DOHH2 (cell line): ENCODE measurements around the gene P2RX3.

ENCODE experiments used
- H3F3A ChIP-seq: fragments of 200-600 bp; sonication (generic), shearing (Covaris generic); 2 replicates; pipeline ENCODE4 v1.6.0; 2016; ENCODE audit warnings: antibody characterized with exemption, mild to moderate bottlenecking; ENCODE audit not compliant: control insufficient read depth, insufficient read depth
- H3K27ac ChIP-seq: fragments of 200-600 bp; sonication (generic); 2 replicates; pipeline ENCODE4 v1.5.1; 2014; ENCODE audit warnings: low read depth, mild to moderate bottlenecking, low read length, moderate library complexity
- H3K27me3 ChIP-seq: fragments of 200-600 bp; sonication (generic); 2 replicates; pipeline ENCODE4 v1.6.1; 2014; ENCODE audit warnings: mild to moderate bottlenecking, low read length, mixed read lengths; ENCODE audit not compliant: control insufficient read depth
- H3K36me3 ChIP-seq: fragments of 200-600 bp; sonication (generic); 2 replicates; pipeline ENCODE4 v1.6.1; 2014; ENCODE audit warnings: mild to moderate bottlenecking, low read length, moderate library complexity, mixed read lengths; ENCODE audit not compliant: control insufficient read depth
- H3K4me1 ChIP-seq: fragments of 200-600 bp; sonication (generic); 2 replicates; pipeline ENCODE4 v1.6.1; 2014; ENCODE audit warnings: mild to moderate bottlenecking, low read length, mixed read lengths; ENCODE audit not compliant: control insufficient read depth
- H3K4me2 ChIP-seq: fragments of 200-600 bp; sonication (generic); 2 replicates; pipeline ENCODE4 v1.6.0; 2014; ENCODE audit warnings: mild to moderate bottlenecking, low read length, moderate library complexity
- H3K4me3 ChIP-seq: fragments of 200-600 bp; sonication (generic); 2 replicates; pipeline ENCODE4 v1.5.1; 2014; ENCODE audit warnings: mild to moderate bottlenecking, low read length, mixed read lengths
- H3K79me2 ChIP-seq: fragments of 200-600 bp; sonication (generic); 2 replicates; pipeline ENCODE4 v1.6.1; 2014; ENCODE audit warnings: mild to moderate bottlenecking, low read length, mixed read lengths; ENCODE audit not compliant: control insufficient read depth
- H3K9me2 ChIP-seq: fragments of 200-600 bp; sonication (generic); replicated peaks from 2 replicates; pipeline ENCODE4 v1.6.1; 2014; ENCODE audit warnings: mild to moderate bottlenecking, low read length, mixed read lengths; ENCODE audit not compliant: control insufficient read depth
- H3K9me3 ChIP-seq: fragments of 200-600 bp; sonication (generic); 2 replicates; pipeline ENCODE4 v1.6.1; 2014; ENCODE audit warnings: antibody characterized with exemption, low read length, mixed read lengths; ENCODE audit not compliant: control insufficient read depth, insufficient read depth
- H4K20me1 ChIP-seq: fragments of 200-600 bp; sonication (generic); 2 replicates; pipeline ENCODE4 v1.6.0; 2014; ENCODE audit warnings: low read depth, mild to moderate bottlenecking, antibody characterized with exemption, low read length, moderate library complexity; ENCODE audit not compliant: control insufficient read depth, insufficient read depth
- CTCF ChIP-seq: fragments of 200-600 bp; sonication (generic); IDR thresholded peaks from one replicate; pipeline ENCODE4 v1.5.1; 2014; ENCODE audit warnings: antibody characterized with exemption, mild to moderate bottlenecking, low read depth, low read length; ENCODE audit not compliant: poor library complexity, severe bottlenecking
- EZH2phosphoT487 ChIP-seq: fragments of 200-600 bp; sonication (generic); IDR thresholded peaks from 2 replicates; pipeline ENCODE4 v1.6.1; 2017; ENCODE audit warnings: borderline replicate concordance, mild to moderate bottlenecking, antibody characterized with exemption, low read length, moderate library complexity, mixed read lengths

The P2RX3 gene

GRCh38 chr11:57416436-57416835, 78.3 kb downstream of the P2RX3 start:
- H3K27me3 ChIP-seq = no peaks in the 10 kb centered on the region
- H4K20me1 ChIP-seq = peaks cover 7% of the 10 kb centered on the region; the same call in 1 of the 2 replicates
- TF ChIP-seq CTCF = no peak
- no peak for TF ChIP-seq EZH2phosphoT487
- H3K79me2 ChIP-seq = peaks cover 55% of the 10 kb centered on the region
- H3K4me2 ChIP-seq = no peak overlapping the region
- no peak overlapping the region for H3K27ac ChIP-seq
- H3K4me1 ChIP-seq = peaks cover 10% of the 10 kb centered on the region
- 0 out of 2 replicates have a peak, but pooled peaks cover 5% of the 10 kb centered on the region for H3F3A ChIP-seq
- H3K36me3 ChIP-seq = peaks cover 97% of the 10 kb centered on the region
- H3K9me3 ChIP-seq = no peaks in the 10 kb centered on the region
- H3K9me2 ChIP-seq = no peaks in the 10 kb centered on the region
- no peak overlapping the region for H3K4me3 ChIP-seq

GRCh38 chr11:57417056-57417455, 78.9 kb downstream of the P2RX3 start:
- Histone ChIP-seq H4K20me1 (peaks cover 7% of the 10 kb centered on the region; the same call in 1 of the 2 replicates), H3K36me3 (peaks cover 99% of the 10 kb centered on the region), H3K27ac (no peak overlapping the region), H3F3A (0 out of 2 replicates have a peak, but pooled peaks cover 3% of the 10 kb centered on the region), H3K27me3 (no peaks in the 10 kb centered on the region), H3K9me2 (no peaks in the 10 kb centered on the region), H3K4me3 (no peak overlapping the region), H3K4me1 (peaks cover 16% of the 10 kb centered on the region), H3K79me2 (peaks cover 61% of the 10 kb centered on the region), H3K4me2 (no peak overlapping the region), H3K9me3 (no peaks in the 10 kb centered on the region)
- TF ChIP-seq CTCF = no peak
- TF ChIP-seq EZH2phosphoT487 = no peak

- Histone ChIP-seq H3K79me2 (peaks cover 68% of the 10 kb centered on the region), H3K36me3 (peaks cover 99% of the 10 kb centered on the region), H3K4me2 (no peak overlapping the region), H4K20me1 (peaks cover 7% of the 10 kb centered on the region; the same call in 1 of the 2 replicates), H3K27me3 (no peaks in the 10 kb centered on the region), H3K27ac (no peak overlapping the region), H3K4me3 (no peak overlapping the region), H3K4me1 (peaks cover 22% of the 10 kb centered on the region), H3F3A (0 out of 2 replicates have a peak, but pooled peaks cover 2% of the 10 kb centered on the region), H3K9me3 (no peaks in the 10 kb centered on the region), H3K9me2 (no peaks in the 10 kb centered on the region)
- no peak for TF ChIP-seq EZH2phosphoT487
- no peak for TF ChIP-seq CTCF
These were observed 80.0 kb downstream of the P2RX3 start for GRCh38 chr11:57418131-57418530.
